Prostate gland (tissue), 2 donors: ENCODE measurements around the gene PPP1R7.

ENCODE experiments used
- POLR2A ChIP-seq: fragments of 450-650 bp; IDR thresholded peaks from one replicate; pipeline ENCODE4 v1.6.1; 2016; ENCODE audit warnings: antibody characterized with exemption, mild to moderate bottlenecking
- TF ChIP-seq, protein P1 (sequence below), 4 experiments: fragments of 200-600 bp in 2 of 4; fragments of 450-650 bp in 2 of 4; sonication (generic) in 2 of 4; IDR thresholded peaks; 1 replicate in 3 of 4; 2 replicates in 1 of 4; pipeline ENCODE4 v1.5.1; 2016 to 2019; ENCODE audit warnings: antibody characterized with exemption in 4 of 4, mild to moderate bottlenecking in 2 of 4, moderate library complexity in 2 of 4

DNA sequence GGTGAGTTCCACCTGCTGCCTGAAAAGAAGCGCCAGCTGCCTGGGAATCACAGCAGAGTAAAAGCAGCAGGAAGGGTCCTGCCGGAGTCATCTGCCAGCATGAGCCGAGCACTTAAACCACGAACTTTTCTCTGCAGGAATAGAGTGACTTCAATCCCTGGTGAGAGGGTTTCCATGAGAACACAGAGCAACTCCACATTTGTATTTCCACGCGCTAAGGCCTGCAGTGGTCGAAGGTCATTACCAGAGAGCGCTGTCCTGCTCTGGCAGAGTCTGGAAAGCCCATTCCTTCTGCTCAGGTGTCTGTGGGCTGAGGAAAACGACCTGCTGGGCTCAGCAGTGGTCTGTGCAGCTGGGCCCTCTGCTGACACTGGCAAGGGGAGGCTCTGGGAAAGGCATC is 7.7 kb upstream of the PPP1R7 start:
- TF ChIP-seq, protein P1, sequence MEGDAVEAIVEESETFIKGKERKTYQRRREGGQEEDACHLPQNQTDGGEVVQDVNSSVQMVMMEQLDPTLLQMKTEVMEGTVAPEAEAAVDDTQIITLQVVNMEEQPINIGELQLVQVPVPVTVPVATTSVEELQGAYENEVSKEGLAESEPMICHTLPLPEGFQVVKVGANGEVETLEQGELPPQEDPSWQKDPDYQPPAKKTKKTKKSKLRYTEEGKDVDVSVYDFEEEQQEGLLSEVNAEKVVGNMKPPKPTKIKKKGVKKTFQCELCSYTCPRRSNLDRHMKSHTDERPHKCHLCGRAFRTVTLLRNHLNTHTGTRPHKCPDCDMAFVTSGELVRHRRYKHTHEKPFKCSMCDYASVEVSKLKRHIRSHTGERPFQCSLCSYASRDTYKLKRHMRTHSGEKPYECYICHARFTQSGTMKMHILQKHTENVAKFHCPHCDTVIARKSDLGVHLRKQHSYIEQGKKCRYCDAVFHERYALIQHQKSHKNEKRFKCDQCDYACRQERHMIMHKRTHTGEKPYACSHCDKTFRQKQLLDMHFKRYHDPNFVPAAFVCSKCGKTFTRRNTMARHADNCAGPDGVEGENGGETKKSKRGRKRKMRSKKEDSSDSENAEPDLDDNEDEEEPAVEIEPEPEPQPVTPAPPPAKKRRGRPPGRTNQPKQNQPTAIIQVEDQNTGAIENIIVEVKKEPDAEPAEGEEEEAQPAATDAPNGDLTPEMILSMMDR (IDR thresholded peaks at IDR 0.05), result no peak
- no peak for TF ChIP-seq POLR2A
